Keratinocyte (primary cell): ENCODE data around the gene MAGIX.

Source experiments
- EZH2 ChIP-seq: IDR thresholded peaks from one replicate; pipeline ENCODE4 v1.6.1; 2012; ENCODE audit warnings: inconsistent platforms, mild to moderate bottlenecking, low read length, moderate library complexity
- TF ChIP-seq, protein P1 (sequence below), 3 experiments: IDR thresholded peaks in 1 of 3; conservative IDR thresholded peaks in 1 of 3; optimal IDR thresholded peaks in 1 of 3; 2 replicates in 2 of 3; 3 replicates in 1 of 3; pipeline versions ENCODE3 to v1.5.1; 2011; ENCODE audit warnings: low read length in 3 of 3, mild to moderate bottlenecking in 3 of 3, moderate library complexity in 2 of 3, control low read depth in 1 of 3, inconsistent platforms in 1 of 3; ENCODE audit not compliant: insufficient read depth in 2 of 3; ENCODE audit errors: extremely low read depth in 1 of 3

DNA sequence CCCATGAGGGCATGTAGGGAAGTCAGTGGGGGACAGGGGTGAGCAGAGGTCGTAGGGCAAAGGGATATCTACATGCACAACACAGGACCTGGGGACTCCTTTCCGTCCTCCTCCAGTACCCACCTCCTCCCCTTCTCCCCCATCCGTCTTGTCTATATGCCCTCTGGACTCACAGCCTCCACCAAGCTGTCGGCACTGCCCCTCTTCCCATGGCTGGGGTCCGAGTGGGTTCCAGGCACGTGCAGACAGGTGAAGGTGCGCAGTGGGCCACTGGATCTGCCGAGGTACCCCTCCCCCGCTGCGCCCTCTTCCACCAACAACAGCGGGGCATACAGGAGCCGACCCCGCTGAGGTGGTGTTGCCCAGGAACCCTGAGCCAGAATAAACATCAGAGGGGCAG is 42.9 kb downstream of the MAGIX start:
- TF ChIP-seq, protein P1, sequence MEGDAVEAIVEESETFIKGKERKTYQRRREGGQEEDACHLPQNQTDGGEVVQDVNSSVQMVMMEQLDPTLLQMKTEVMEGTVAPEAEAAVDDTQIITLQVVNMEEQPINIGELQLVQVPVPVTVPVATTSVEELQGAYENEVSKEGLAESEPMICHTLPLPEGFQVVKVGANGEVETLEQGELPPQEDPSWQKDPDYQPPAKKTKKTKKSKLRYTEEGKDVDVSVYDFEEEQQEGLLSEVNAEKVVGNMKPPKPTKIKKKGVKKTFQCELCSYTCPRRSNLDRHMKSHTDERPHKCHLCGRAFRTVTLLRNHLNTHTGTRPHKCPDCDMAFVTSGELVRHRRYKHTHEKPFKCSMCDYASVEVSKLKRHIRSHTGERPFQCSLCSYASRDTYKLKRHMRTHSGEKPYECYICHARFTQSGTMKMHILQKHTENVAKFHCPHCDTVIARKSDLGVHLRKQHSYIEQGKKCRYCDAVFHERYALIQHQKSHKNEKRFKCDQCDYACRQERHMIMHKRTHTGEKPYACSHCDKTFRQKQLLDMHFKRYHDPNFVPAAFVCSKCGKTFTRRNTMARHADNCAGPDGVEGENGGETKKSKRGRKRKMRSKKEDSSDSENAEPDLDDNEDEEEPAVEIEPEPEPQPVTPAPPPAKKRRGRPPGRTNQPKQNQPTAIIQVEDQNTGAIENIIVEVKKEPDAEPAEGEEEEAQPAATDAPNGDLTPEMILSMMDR (optimal IDR thresholded peaks at IDR 0.05 in 1 of 3, IDR thresholded peaks at IDR 0.05 in 1 of 3, conservative IDR thresholded peaks at IDR 0.05 in 1 of 3; ENCODE audit: extremely low read depth in 1 of 3, insufficient read depth in 2 of 3, low read length in 3 of 3) = no peak
- no peak for TF ChIP-seq EZH2
